HL-60/S4 treated with retinoic acid at 250 ng/mL for 4 days and 3 days (cell line): ENCODE results near the gene C15orf61.

Experiments
- in situ Hi-C: fragments of 300-500 bp; cut with MboI; formaldehyde crosslinking; loops from 2 replicates; pipeline ENCODE4 v1.7.0; 2022; ENCODE audit warnings: low sequenced_read_pairs

C15orf61 gene

DNA sequence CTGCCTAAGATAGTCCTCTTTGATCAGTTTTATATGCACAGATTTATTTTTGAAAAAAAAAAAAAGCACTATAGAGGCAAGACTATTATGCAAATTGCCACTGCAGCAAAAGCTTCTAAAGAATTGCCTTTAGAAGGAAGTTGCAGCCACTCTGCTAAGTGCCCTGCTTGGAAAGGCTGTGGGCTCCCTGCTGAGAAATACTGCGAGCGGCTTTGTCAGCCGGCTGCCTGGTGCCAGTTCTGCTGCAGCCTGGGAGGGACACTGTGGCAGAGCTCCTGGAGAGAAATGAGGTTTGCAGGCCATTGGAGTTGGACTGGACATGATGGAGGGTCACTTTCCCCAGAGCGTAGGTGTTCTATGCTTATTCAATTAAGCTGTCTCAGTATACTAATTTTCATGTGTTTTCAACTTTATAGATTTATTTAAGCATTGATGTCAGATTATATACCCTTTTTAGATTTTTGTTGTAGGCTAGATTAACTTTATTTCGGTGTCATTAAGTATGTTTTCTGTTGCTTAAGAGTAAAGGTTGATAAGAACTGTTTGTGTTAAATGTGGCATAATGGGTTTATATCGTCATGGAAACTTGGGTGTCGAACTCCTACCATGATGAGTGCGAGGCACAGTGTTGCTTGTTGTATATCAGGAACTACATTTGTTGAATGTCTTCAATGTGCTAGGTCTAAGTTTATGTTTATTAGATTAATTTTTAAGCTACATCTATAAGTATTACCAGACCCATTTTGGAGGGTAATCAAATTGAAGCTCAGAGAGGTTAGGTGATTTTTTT, 28.1 kb downstream of the C15orf61 start:
- in situ Hi-C loops: no loop called here

DNA sequence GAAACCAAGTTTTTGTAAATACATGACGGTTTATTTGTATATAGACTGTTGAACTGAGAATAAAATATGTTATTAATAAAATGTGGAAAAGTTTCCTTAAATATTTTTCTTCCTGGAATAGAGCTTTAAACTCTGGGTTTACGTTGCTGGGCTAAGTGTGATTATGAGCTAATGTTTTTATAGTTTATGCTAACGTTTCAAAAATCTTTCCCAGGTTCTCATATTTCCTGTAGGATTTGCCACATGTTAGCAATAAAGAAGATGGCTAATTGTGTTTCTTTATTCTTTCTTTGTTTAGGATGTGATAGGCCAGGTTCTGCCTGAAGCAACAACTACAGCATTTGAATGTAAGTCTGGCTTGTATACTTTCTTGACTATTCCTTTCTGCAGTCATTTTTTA, 28.8 kb downstream of the C15orf61 start:
- in situ Hi-C loops: no loop called here

DNA sequence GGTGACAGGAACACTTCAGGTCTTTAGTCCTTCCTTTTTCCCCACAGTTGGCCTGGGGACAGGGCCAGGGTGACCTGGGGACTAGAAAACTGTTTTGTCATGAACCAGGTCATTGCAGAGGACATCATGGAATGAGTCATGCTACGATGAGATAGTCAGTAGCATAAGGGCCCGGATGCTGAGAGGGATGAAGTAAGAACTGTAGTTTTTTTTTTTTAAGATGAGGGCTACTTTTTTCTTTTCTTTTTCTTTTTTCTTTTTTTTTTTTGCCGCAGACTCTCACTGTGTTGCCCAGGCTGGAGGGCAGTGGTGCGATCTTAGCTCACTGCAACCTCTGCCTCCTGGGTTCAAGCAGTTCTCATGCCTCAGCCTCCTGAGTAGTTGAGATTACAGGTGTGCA, 29.6 kb downstream of the C15orf61 start:
- in situ Hi-C loops: no loop called here

DNA sequence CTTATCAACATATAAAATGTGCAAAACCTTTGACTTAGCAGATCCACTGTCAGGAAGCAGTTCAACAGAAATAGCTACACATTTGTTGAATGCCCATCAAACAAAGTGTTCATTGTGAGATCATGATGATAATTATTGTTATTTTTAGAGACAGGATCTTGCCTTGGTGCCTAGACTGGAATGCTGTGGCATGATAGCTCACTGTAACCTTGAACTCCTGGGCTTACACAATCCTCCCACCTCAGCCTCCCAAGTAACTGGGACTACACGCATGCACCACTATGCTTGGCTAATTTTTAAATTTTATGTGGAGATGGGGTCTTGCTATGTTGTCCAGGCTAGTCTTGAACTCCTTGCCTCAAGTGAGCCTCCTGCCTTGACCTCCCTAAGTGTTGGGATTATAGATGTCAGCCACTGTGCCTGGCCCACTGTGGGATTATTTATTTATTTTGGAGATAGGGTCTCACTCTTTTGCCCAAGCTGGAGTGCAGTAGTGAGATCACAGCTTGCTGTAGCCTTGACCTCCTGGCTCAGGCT, 30.3 kb downstream of the C15orf61 start:
- in situ Hi-C loops: no loop called here

DNA sequence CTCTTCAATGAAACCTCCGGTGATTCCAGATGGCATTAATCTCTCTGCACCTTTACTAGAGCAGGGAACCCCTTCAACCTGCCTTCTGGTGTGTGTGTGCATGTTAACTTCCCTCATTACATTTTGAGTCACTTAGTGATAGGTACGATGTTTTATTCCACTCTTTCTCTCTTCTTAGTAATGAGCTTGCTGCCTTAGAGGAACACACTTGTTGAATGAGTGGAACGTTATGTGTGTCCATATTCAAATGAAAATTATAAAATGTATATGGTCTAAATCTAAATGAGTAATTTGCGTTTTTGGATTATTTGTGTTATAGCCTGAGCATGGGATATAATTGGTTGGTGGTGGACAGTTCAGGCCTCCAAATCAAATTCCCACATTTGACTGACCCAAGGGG, 33.6 kb downstream of the C15orf61 start:
- in situ Hi-C loops: no loop called here

DNA sequence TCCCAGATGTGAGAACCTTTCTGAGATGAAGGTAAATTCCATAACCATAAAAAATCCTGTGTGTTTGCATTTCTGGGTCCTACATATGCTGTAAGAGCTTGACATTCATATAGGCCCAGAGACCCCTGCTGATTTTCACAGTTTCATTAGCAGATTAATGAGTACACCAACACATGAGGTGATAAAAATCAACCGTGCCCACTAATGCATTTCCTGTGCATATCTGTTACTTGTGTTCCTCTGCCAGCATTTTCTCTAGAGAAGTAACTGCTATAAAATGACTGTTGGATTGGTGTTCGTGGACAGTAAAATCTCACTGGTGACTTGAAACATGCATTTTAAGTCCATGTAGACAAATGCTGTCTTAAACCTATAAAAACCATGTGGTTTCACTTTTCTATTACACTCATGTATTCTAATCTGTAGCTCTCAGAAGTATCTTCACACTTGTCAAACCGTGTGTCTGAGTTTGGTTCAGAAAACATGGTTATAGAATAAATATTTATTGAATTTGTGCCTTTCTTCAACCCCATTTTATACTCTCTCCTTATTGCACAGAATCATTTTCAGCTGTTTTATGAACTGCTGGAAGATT, 36.1 kb downstream of the C15orf61 start:
- in situ Hi-C loops: no loop called here

DNA sequence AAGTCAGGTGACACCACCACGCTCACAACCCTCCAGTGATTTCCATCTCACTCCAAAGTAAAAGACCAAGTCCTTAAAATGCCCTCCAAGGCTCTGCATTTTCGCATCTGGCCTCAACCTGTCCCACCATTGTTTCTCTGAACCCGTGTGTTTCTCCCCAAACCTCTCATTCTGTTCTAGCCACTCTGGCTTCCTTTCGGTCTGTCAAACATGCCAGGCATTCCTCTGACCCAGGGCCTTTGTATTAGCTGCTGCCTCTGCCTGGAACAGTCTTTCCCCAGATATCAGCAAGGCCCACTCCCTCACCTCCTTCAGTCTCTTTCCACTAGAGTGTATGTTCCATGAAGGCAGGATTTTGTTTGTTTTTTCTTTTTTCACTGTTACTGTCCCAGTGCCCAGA, 37.6 kb downstream of the C15orf61 start:
- in situ Hi-C loops: no loop called here

DNA sequence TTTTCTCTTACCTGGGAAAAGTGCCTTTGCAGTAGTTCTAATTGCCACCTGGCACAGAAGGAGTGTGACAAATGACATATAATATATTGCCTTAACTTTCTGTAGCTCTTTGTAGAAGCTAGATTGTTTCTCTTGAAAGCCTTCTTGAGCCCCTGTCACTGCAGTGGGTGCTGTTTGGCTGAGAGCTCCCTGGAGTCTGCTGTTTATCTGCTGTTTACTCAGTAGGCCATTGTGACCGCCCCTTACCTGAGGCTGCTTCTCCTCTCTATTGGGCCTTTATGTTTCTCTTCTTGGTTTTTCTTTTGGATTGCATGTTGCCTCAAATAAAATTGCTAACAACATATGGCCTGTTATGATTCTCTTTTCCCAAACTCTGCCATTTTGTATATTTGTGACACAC, 38.2 kb downstream of the C15orf61 start:
- in situ Hi-C loops: no loop called here

DNA sequence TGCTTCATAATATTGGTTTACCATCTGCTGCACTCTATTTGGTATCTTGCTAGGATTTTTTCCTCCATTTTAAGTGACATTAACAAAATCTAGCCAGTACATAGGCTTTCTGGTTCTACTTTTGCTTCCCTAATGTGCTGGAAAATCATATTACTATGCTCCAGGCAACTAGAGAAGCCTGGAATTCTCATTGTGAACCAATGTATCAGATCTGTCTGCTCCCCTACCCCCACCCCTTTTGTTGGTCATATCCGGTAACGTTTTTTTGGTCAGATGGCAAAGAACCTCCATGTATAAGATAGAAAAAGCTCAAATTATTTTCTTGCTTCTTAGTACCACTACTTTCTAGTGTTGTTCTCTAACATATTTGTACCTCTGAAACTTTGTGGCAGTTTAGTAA, 38.6 kb downstream of the C15orf61 start:
- in situ Hi-C loops: no loop called here

DNA sequence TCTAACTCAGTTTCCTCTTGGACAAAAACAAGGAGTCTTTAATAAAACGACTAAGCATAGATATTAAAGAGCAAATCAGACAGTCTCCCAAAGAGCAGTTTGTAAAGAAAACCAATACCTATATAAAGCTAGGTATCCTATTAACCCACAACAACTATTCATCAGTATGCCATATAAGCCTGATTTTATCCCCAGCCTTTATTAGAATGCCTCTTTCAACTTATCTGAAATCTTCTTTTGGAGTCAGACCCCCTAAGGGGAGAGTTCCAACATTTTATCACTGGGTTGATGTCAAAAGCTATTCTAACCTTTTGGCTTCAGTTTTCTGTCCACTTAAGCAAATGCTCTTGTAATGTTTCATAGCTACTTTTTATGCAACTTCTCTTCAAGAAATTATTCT, 39.4 kb downstream of the C15orf61 start:
- in situ Hi-C loops: no loop called here

DNA sequence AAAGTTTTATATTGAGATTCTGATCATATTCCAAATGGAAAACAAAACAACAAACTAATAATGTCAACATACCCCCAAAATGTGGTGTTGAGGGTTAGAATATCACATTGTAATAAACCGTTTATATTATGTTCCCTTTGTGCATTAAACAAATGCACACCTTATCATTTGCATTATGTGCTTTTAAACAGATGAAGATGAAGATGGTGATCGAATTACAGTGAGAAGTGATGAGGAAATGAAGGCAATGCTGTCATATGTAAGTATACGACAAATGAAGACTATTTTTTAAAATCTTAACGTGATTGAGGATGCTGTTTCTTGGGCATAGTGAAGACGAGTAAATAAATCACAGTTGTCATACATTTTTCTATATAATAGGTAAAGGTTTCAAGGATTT, 42.2 kb downstream of the C15orf61 start:
- in situ Hi-C loops: no loop called here

DNA sequence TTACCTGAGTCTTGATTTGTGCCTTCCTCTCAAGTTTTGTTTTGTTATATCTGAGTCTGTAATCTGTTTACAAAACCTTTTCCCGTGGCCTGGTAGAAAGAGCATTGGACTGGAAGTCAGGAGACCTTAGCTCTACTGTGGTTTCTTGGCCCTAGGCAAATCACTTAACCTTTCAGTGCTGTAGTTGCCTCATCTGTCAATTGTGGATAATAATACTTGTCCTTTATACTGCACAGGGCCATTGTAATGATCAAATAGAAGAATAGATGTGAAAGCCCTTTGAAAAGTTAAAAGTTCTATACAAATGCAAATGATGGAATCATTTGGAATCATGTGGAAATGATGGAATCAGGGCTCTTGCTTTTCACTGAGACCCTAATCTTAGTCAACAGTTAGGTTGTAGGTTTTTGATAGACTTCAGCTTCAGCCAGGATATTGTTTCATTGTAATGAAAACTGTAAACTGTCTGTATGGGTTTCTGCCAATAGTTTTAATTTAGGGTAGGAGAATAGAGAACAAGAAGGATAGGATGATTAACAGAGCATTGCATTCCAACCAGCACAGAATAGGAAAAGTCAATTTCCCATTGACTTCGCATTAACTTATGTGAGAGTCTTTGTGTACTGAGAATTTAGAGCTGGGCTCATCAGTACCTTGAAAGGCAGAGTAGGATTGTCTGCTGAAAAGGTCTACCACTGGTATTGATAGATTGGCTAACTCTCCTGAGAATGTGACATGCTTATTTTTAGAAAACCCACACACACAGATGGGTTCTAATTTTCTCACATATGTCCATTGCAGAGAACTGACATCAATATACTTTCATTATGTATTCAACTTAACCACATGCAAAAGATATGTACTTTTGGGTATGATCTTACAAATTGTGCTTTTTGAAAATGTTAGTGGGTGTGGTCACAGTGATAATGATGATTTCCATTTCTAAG, 43.4 kb downstream of the C15orf61 start:
- in situ Hi-C loops: no loop called here

DNA sequence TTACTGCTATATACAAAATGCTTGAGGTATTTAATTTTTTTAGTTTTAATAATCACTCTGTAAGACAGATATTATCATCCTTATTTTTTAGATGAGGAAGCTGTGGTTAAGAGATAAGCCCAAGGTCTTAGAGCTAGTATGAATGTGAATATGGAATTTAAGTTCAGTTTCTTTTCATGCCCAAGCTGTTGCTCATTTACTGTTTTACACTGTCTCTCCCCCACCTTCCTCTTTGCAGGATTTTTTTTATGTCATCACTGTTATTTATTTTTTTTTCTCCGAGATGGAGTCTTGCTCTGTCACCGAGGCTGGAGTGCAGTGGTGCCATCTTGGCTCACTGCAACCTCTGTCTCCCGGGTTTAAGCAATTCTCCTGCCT, 44.0 kb downstream of the C15orf61 start:
- in situ Hi-C loops: no loop called here

DNA sequence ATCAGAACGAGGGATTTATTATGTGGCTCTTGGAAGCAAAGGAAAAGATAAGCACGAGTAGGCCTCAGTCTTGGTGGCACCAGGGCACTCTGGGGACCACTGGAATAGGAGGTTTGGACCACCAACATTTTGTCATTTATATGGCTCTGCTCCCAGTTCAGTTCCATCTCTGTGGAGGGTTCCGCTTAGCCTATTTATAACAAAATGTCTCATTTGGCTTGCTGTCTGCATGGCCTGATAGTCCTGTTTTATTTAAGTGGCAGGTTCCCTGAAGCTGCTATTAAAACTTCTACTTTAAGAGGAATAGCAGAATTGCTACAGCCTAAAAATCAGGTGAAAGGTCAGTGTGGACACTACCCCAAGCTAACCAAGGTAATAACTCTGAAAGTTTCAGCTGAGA, 48.7 kb downstream of the C15orf61 start:
- in situ Hi-C loops: no loop called here

DNA sequence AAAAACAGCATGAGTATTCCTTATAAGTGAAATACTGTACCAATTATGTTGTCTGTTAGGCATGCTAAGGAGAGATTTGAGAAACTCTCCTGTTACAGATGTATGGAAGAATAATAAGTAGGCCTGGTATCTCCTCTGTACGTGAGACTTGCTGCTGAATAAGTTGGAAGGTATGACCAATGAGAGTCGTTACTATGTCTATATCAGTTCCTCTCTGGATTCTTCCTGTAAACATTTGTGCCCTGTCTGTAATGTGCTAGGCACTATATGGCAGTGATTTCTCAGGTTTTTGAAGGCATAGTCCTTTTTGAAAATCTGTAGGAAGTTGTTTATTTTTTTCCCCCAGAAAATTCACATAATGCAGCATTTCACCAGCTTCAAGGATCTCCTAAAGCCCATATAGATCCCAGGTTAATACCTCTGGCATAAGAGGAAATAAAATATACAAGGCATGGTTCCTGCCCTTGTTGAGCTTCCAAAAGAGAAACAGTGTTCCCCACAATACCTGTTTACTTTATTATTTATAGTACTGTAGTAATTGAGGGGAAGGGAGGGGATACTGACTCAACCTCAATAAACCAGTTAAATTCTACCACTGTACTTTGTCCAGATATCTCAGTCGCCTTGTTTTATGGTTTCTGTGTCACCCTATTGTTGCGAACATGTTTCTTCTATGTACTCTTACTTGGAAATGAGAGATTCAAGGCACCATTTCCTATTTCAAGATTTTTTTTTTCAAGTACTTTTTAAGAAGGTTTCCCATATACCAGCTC, 50.1 kb downstream of the C15orf61 start:
- in situ Hi-C loops: no loop called here

DNA sequence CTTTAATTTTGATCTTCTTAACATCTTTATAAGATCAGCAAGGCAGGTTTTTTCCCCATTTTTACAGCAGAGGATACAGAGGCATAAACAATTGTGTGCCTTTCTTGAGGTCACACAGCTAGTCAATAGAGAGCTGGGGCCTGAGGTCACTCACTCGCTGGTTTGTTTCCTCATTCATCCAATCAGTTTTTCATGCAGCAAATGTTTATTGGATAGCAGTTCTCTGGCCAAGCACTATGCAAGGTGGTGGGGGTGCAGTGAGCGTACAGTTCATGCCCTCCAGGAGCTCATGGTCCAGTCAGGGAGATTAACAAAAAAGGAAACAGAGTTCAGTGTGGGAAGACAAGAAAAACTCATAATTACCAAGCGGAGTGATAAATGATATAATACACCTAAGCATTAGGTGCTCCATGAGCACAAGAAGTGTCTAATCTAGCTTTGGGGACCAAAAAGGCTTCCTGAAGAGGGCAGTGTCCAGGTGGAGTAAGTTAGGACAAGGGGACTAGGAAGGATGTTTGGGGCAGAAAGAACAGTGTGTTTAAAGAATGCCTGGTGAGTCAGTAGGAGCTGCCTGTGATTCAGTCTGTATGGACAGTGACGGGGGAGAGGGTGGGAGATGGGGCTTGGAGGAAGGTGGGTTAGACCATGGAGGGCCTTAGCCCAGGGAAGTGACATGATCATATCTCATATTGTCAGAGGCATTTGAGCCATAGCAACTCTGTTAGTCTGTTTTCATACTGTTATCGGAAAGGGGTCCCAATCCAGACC, 50.9 kb downstream of the C15orf61 start:
- in situ Hi-C loops: no loop called here

DNA sequence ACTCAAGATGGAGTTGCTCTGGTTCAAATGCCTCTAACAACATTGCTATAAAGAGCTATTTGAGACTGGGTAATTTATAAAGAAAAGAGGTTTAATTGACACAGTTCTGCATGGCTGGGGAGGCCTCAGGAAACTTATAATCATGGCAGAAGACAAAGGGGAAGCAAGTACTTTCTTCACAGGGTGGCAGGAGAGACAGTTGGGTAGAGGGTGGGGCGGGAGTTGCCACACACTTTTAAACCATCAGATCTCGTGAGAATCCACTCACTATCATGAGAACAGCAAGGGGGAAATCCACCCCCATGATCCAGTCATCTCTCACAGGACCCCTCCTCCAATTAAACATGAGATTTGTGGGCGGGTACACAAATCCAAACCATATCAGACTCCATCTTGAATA, 52.3 kb downstream of the C15orf61 start:
- in situ Hi-C loops: no loop called here

DNA sequence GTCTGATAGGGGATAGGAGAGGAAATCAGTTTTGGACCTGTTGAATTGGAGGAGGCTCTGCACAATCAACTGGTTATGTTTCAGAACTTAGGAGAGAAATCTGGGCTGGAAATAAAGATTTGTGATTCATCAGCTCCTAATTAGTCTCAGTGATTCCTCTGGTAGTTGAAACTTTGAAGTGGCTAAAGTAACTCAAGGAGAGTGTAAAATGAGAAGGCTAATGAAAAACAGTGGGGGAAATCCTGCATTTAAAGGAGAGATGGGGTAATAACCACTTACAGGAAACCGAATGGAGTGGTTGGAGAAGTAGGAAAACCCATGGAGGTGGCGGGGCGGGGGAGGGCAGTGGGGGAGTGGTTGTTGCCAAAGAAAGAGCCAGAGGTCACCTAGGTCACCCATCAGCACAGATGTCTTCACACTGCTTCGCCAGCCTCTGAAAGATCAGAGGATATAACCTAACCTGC, 54.1 kb downstream of the C15orf61 start:
- in situ Hi-C loops: no loop called here

DNA sequence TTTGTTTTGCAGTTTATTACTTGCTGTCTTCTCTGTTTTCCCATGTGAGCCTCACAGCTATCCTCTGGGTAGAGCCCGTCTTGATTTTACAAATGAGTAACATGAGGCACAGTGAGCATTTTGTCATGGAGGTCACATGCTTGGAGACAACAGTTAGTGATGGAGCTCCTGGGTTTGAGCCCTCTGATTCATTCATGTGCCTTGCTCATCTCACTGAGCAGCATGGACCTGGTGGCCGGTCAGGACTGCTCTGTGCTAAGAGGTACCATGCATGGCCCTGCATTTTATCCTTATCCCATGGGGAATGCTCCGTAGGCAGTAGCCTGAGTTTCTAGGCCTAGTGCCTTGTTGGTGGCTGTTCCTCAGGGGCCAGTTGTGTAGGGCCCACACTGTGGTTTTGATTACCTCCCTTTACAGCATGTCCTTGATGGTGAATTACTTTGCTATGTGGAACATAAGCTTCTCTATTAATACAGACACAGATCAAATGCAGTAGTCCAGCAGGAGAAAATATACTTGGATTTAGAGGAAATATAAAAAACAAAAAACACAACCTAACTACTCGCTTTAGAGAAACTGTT, 57.2 kb downstream of the C15orf61 start:
- in situ Hi-C loops: no loop called here

DNA sequence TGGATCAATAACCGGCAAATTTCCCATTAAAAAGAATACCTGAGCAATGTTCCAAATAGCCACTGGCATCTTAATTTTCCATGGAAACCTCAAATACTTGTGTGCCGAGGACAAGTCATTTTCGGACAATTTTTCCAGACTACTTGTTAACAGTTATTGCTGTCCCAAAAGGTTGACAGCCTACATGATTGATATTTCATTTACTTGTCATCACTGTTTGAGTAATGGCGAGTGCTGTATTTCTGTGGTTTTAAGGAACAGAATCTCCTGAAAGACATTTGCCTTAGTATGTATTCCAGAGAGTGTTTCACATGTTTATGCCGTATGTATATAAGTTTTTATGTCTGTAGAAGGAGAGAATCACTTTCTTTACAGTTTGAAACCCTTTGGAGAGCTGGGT, 58.2 kb downstream of the C15orf61 start:
- in situ Hi-C loops: no loop called here
